K562 (cell line): ENCODE measurements around the gene EML2. TPM values are rescaled to one million over a fixed set of nuclear protein-coding genes. Genes with fewer than 3 reads are reported as not detected.

ENCODE experiments used
- AFF1 ChIP-seq, 2 experiments: fragments of 450-650 bp; IDR thresholded peaks; 2 replicates each; pipeline ENCODE4 v1.6.1; 2018; ENCODE audit warnings: mild to moderate bottlenecking in 2 of 2, low read depth in 1 of 2; ENCODE audit not compliant: partially characterized antibody in 2 of 2
- ARID2 ChIP-seq: fragments of 450-650 bp; IDR thresholded peaks from 2 replicates; pipeline ENCODE4 v1.6.1; 2017; ENCODE audit warnings: antibody characterized with exemption, mild to moderate bottlenecking
- CTCF ChIP-seq, 3 experiments: IDR thresholded peaks in 2 of 3; conservative IDR thresholded peaks in 1 of 3; 2 replicates each; pipeline ENCODE4 v1.5.1; 2011 to 2012; ENCODE audit warnings: low read length in 3 of 3, mild to moderate bottlenecking in 3 of 3, control low read depth in 2 of 3, improper control_type of control experiment in 1 of 3, inconsistent platforms in 1 of 3, low read depth in 1 of 3, mixed read lengths in 1 of 3, moderate library complexity in 1 of 3; ENCODE audit not compliant: insufficient read depth in 2 of 3
- E2F1 ChIP-seq: sonication (generic); formaldehyde crosslinking; IDR thresholded peaks from 2 replicates; pipeline ENCODE4 v1.8.1; 2023; ENCODE audit warnings: mild to moderate bottlenecking, missing genetic modification reagents, moderate library complexity
- HCFC1 ChIP-seq: IDR thresholded peaks from 2 replicates; pipeline ENCODE4 v1.6.1; 2012; ENCODE audit warnings: low read depth, low read length, improper control_type of control experiment
- HEY1 ChIP-seq: fragments of 250-450 bp; sonication (Bioruptor Pico); IDR thresholded peaks from 2 replicates; pipeline ENCODE4 v1.5.0; 2020; ENCODE audit warnings: mild to moderate bottlenecking, moderate library complexity, borderline replicate concordance
- HOXB6 ChIP-seq: fragments of 250-450 bp; sonication (Bioruptor Pico); IDR thresholded peaks from 2 replicates; pipeline ENCODE4 v1.5.1; 2022; ENCODE audit warnings: mild to moderate bottlenecking, borderline replicate concordance
- IFI16 ChIP-seq: fragments of 250-450 bp; sonication (Bioruptor Pico); IDR thresholded peaks from 2 replicates; pipeline ENCODE4 v2.1.2; 2022; ENCODE audit warnings: mild to moderate bottlenecking, inconsistent platforms
- NRF1 ChIP-seq, 2 experiments: fragments of 450-650 bp; IDR thresholded peaks in 1 of 2; conservative IDR thresholded peaks in 1 of 2; 2 replicates each; pipeline ENCODE4 v1.6.1; 2014; ENCODE audit warnings: mild to moderate bottlenecking in 2 of 2
- PTRF ChIP-seq: fragments of 450-650 bp; IDR thresholded peaks from 2 replicates; pipeline ENCODE4 v1.6.1; 2016; ENCODE audit warnings: mild to moderate bottlenecking, missing genetic modification characterization, missing compliant biosample characterization
- PYGO2 ChIP-seq: fragments of 450-650 bp; IDR thresholded peaks from 2 replicates; pipeline ENCODE4 v1.6.1; 2016; ENCODE audit warnings: mild to moderate bottlenecking, missing genetic modification characterization, moderate library complexity, missing compliant biosample characterization
- RAD21 ChIP-seq, 2 experiments: fragments of 250-450 bp in 1 of 2; fragments of 450-650 bp in 1 of 2; sonication (Bioruptor Pico) in 1 of 2; formaldehyde crosslinking in 1 of 2; IDR thresholded peaks in 1 of 2; conservative IDR thresholded peaks in 1 of 2; 2 replicates each; pipeline versions ENCODE4 v1.4.0 to v1.8.0; 2020 to 2022; ENCODE audit warnings: mild to moderate bottlenecking in 2 of 2, moderate library complexity in 1 of 2
- SLC30A9 ChIP-seq: fragments of 250-450 bp; sonication (Bioruptor Pico); IDR thresholded peaks from 2 replicates; pipeline ENCODE4 v1.8.0; 2022; ENCODE audit warnings: mild to moderate bottlenecking, moderate library complexity
- SOX6 ChIP-seq: fragments of 450-650 bp; IDR thresholded peaks from 2 replicates; pipeline ENCODE4 v1.6.1; 2014; ENCODE audit warnings: mild to moderate bottlenecking
- SRSF9 ChIP-seq: fragments of 200-400 bp; formaldehyde crosslinking; IDR thresholded peaks from 2 replicates; pipeline ENCODE4 v1.6.1; 2017; ENCODE audit warnings: low read depth, low read length, borderline replicate concordance
- TFAM ChIP-seq: fragments of 250-450 bp; sonication (Bioruptor Pico); conservative IDR thresholded peaks from 2 replicates; pipeline ENCODE4 v1.5.0; 2021; ENCODE audit warnings: mild to moderate bottlenecking, moderate library complexity
- ZNF24 ChIP-seq: fragments of 450-650 bp; IDR thresholded peaks from 2 replicates; pipeline ENCODE4 v1.6.1; 2016
- polyA plus RNA-seq, 8 experiments: library from polyadenylated mRNA; depleted of rRNA in 4 of 8; stranded (reverse) in 5 of 8; unstranded in 3 of 8; fragments of >200 nt; fragmentation: Nextera tagmentation in 2 of 8; fragmentation: Illumina TruSeq in 1 of 8; extraction: Ambion mirVana in 2 of 8; extraction: Trizol in 1 of 8; gene quantifications; 2 replicates each; pipeline versions ENCODE4 v1.2.1 to v1.2.3, GENCODE V29; 2011 to 2014; ENCODE audit warnings: inconsistent platforms in 1 of 8, missing spikeins in 1 of 8
- total RNA-seq, 7 experiments: library from RNA; depleted of rRNA in 6 of 7; stranded (reverse); fragments of >200 nt in 6 of 7; fragmentation: Illumina TruSeq in 2 of 7; extraction: Trizol in 2 of 7; gene quantifications; 2 replicates each; pipeline versions ENCODE4 v1.2.1 to v1.2.3, GENCODE V29; 2011 to 2021; ENCODE audit warnings: low replicate concordance in 1 of 7
- TF ChIP-seq, protein P1 (sequence below): sonication (generic); formaldehyde crosslinking; IDR thresholded peaks from 2 replicates; pipeline ENCODE4 v1.8.1; 2023; ENCODE audit warnings: mild to moderate bottlenecking, missing genetic modification reagents

The EML2 gene
- total and polyA plus RNA-seq, 9 of the 15 experiments (the other 6 are each of a cell fraction or from before 2014, with no cell fraction given), result 2.6 to 69.6 (median 24.8) TPM

DNA sequence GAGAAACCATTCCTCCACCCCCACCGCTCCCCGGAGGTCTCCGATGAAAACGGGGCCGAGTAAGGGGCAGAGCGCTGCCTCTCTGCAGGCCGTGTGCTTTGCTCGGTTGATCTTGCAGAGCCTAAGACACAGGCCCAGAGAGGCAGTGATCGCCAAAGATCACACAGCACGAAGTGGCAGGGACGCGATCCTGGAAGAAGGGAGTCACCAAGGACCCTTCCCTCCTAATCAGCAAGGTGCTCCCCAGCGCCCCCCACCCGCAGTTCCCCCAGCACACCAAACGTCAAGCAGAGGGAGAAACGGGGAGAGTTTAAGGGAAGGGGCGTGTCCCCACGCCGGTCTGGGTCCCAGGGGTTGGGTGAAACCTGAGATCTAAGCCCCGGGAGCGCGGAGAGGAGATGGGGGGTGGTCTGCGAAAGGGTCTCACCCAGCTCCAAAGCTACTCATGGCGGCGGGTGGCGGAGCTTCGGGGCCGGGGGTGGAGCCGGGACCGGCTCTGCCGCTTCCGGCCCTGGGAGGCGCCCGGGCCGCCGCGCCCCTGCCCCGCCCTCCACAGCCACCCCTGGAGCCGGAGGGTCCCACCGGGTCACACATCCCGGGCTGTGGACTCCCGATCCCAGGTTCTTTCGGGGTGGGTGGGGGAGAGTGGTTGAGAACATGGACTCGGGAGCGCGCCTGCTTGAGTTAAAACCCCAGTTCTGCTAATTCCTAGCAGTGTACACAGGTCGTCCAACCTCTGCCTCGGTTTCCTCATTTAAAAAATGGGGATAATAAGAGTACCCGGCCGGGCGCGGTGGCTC lies at the start of gene EML2 (continued):
- TF ChIP-seq CTCF (IDR thresholded peaks at IDR 0.05 in 2 of 3, conservative IDR thresholded peaks at IDR 0.05 in 1 of 3; ENCODE audit: insufficient read depth in 2 of 3, low read depth in 1 of 3, low read length in 3 of 3) (peak; percentile 30 to 56 (median 44); a peak in 5 of 6 replicates), HEY1 (CRISPR knock-in tag) (no peak), PYGO2 (tag) (no peak), IFI16 (no peak), SLC30A9 (no peak), ZNF24 (no peak), HCFC1 (0 out of 2 replicates have a peak, but pooled peaks have one; percentile 20), SOX6 (no peak), AFF1 (IDR thresholded peaks at IDR 0.05; ENCODE audit: low read depth in 1 of 2, partially characterized antibody in 2 of 2) (no peak), SRSF9 (no peak), HOXB6 (no peak), E2F1 (no peak), RAD21 (CRISPR knock-in tag; conservative IDR thresholded peaks at IDR 0.05 in 1 of 2, IDR thresholded peaks at IDR 0.05 in 1 of 2) (no peak; a peak in 1 of 4 replicates), ARID2 (no peak), TFAM (CRISPR knock-in tag) (no peak), PTRF (tag) (no peak), NRF1 (conservative IDR thresholded peaks at IDR 0.05 in 1 of 2, IDR thresholded peaks at IDR 0.05 in 1 of 2) (no peak)
- TF ChIP-seq, protein P1, sequence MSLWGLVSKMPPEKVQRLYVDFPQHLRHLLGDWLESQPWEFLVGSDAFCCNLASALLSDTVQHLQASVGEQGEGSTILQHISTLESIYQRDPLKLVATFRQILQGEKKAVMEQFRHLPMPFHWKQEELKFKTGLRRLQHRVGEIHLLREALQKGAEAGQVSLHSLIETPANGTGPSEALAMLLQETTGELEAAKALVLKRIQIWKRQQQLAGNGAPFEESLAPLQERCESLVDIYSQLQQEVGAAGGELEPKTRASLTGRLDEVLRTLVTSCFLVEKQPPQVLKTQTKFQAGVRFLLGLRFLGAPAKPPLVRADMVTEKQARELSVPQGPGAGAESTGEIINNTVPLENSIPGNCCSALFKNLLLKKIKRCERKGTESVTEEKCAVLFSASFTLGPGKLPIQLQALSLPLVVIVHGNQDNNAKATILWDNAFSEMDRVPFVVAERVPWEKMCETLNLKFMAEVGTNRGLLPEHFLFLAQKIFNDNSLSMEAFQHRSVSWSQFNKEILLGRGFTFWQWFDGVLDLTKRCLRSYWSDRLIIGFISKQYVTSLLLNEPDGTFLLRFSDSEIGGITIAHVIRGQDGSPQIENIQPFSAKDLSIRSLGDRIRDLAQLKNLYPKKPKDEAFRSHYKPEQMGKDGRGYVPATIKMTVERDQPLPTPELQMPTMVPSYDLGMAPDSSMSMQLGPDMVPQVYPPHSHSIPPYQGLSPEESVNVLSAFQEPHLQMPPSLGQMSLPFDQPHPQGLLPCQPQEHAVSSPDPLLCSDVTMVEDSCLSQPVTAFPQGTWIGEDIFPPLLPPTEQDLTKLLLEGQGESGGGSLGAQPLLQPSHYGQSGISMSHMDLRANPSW (CRISPR knock-in tag), result no peak
